Neural cell (in vitro differentiated cells): ENCODE data around the gene ALOX5.

ENCODE experiments used
- TAF1 ChIP-seq: IDR thresholded peaks from 2 replicates; pipeline ENCODE4 v1.6.1; 2012; ENCODE audit warnings: low read depth
- TF ChIP-seq, protein P1 (sequence below): fragments of 450-650 bp; IDR thresholded peaks from 2 replicates; pipeline ENCODE4 v1.5.1; 2014; ENCODE audit warnings: antibody characterized with exemption, mild to moderate bottlenecking, moderate library complexity; ENCODE audit not compliant: poor library complexity, severe bottlenecking

- TF ChIP-seq, protein P1, sequence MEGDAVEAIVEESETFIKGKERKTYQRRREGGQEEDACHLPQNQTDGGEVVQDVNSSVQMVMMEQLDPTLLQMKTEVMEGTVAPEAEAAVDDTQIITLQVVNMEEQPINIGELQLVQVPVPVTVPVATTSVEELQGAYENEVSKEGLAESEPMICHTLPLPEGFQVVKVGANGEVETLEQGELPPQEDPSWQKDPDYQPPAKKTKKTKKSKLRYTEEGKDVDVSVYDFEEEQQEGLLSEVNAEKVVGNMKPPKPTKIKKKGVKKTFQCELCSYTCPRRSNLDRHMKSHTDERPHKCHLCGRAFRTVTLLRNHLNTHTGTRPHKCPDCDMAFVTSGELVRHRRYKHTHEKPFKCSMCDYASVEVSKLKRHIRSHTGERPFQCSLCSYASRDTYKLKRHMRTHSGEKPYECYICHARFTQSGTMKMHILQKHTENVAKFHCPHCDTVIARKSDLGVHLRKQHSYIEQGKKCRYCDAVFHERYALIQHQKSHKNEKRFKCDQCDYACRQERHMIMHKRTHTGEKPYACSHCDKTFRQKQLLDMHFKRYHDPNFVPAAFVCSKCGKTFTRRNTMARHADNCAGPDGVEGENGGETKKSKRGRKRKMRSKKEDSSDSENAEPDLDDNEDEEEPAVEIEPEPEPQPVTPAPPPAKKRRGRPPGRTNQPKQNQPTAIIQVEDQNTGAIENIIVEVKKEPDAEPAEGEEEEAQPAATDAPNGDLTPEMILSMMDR, result no peak
- no peak for TF ChIP-seq TAF1
Measured at GRCh38 chr10:45437587-45438465, 63.8 kb downstream of the ALOX5 start.
